K562 (cell line): ENCODE data around the gene FOXRED2. TPM values are rescaled to one million over a fixed set of nuclear protein-coding genes. Genes with fewer than 3 reads are reported as not detected.

Source experiments
- CHCHD3 ChIP-seq: fragments of 250-450 bp; sonication (Bioruptor Pico); IDR thresholded peaks from 2 replicates; pipeline ENCODE4 v2.1.2; 2022; ENCODE audit warnings: mild to moderate bottlenecking
- CREM ChIP-seq: IDR thresholded peaks from 2 replicates; pipeline ENCODE4 v1.6.1; 2014; ENCODE audit warnings: antibody characterized with exemption, low read depth
- ELF1 ChIP-seq: fragments of 200-800 bp; sonication (Bioruptor generic); IDR thresholded peaks from 2 replicates; pipeline ENCODE4 v1.6.1; 2016; ENCODE audit warnings: missing genetic modification characterization, missing compliant biosample characterization
- GATA2 ChIP-seq: sonication (generic); formaldehyde crosslinking; IDR thresholded peaks from 2 replicates; pipeline ENCODE4 v1.4.0; 2020; ENCODE audit warnings: mild to moderate bottlenecking, missing genetic modification reagents
- HNRNPH1 ChIP-seq: fragments of 200-400 bp; formaldehyde crosslinking; optimal IDR thresholded peaks from 2 replicates; pipeline ENCODE3; 2017; ENCODE audit warnings: low read depth, mild to moderate bottlenecking, low read length, moderate library complexity
- LCOR ChIP-seq: sonication (generic); formaldehyde crosslinking; IDR thresholded peaks from 2 replicates; pipeline ENCODE4 v1.8.0; 2022; ENCODE audit warnings: mild to moderate bottlenecking, missing genetic modification reagents
- MECOM ChIP-seq: fragments of 250-450 bp; sonication (Bioruptor Pico); IDR thresholded peaks from 2 replicates; pipeline ENCODE4 v1.8.0; 2022; ENCODE audit warnings: inconsistent platforms
- MTA1 ChIP-seq: fragments of 450-650 bp; IDR thresholded peaks from 2 replicates; pipeline ENCODE4 v1.6.1; 2017; ENCODE audit warnings: borderline replicate concordance
- NUFIP1 ChIP-seq: fragments of 450-650 bp; IDR thresholded peaks from 2 replicates; pipeline ENCODE4 v1.6.1; 2018; ENCODE audit not compliant: partially characterized antibody
- PHB2 ChIP-seq: fragments of 450-650 bp; IDR thresholded peaks from 2 replicates; pipeline ENCODE4 v1.6.1; 2017; ENCODE audit warnings: low read depth
- RAD51 ChIP-seq: fragments of 450-650 bp; IDR thresholded peaks from 2 replicates; pipeline ENCODE4 v1.7.1; 2016; ENCODE audit warnings: low read depth, mild to moderate bottlenecking, borderline replicate concordance
- SPI1 ChIP-seq: IDR thresholded peaks from 2 replicates; pipeline ENCODE4 v1.6.1; 2011; ENCODE audit warnings: low read depth, low read length, control low read depth, borderline replicate concordance
- TCFL5 ChIP-seq: fragments of 250-450 bp; sonication (Bioruptor Pico); conservative IDR thresholded peaks from 2 replicates; pipeline ENCODE4 v1.6.1; 2021; ENCODE audit warnings: mild to moderate bottlenecking, moderate library complexity, matching md5 sums
- TOE1 ChIP-seq, 2 experiments: fragments of 450-650 bp in 1 of 2; sonication (generic) in 1 of 2; formaldehyde crosslinking in 1 of 2; IDR thresholded peaks; 2 replicates each; pipeline versions ENCODE4 v1.7.1 to v1.8.0; 2016 to 2022; ENCODE audit warnings: borderline replicate concordance in 2 of 2, mild to moderate bottlenecking in 2 of 2, antibody characterized with exemption in 1 of 2, inconsistent platforms in 1 of 2, low read depth in 1 of 2, missing genetic modification reagents in 1 of 2, moderate library complexity in 1 of 2
- ZBTB17 ChIP-seq: fragments of 450-650 bp; formaldehyde crosslinking; IDR thresholded peaks from 2 replicates; pipeline ENCODE4 v1.4.0; 2020; ENCODE audit warnings: mild to moderate bottlenecking
- ZNF347 ChIP-seq: fragments of 450-650 bp; formaldehyde crosslinking; IDR thresholded peaks from 2 replicates; pipeline ENCODE4 v1.4.0; 2020; ENCODE audit warnings: low read depth, mild to moderate bottlenecking, moderate library complexity
- ZNF408 ChIP-seq: fragments of 250-450 bp; sonication (Bioruptor Pico); IDR thresholded peaks from 2 replicates; pipeline ENCODE4 v1.4.0; 2020; ENCODE audit warnings: low read depth, mild to moderate bottlenecking, moderate library complexity
- ZNF586 ChIP-seq: fragments of 450-650 bp; formaldehyde crosslinking; conservative IDR thresholded peaks from 2 replicates; pipeline ENCODE4 v1.4.0; 2020; ENCODE audit warnings: mild to moderate bottlenecking, moderate library complexity
- ZNF695 ChIP-seq: fragments of 450-650 bp; formaldehyde crosslinking; IDR thresholded peaks from 2 replicates; pipeline ENCODE4 v1.4.0; 2020; ENCODE audit warnings: mild to moderate bottlenecking, moderate library complexity
- polyA plus RNA-seq, 8 experiments: library from polyadenylated mRNA; depleted of rRNA in 4 of 8; stranded (reverse) in 5 of 8; unstranded in 3 of 8; fragments of >200 nt; fragmentation: Nextera tagmentation in 2 of 8; fragmentation: Illumina TruSeq in 1 of 8; extraction: Ambion mirVana in 2 of 8; extraction: Trizol in 1 of 8; gene quantifications; 2 replicates each; pipeline versions ENCODE4 v1.2.1 to v1.2.3, GENCODE V29; 2011 to 2014; ENCODE audit warnings: inconsistent platforms in 1 of 8, missing spikeins in 1 of 8
- total RNA-seq, 7 experiments: library from RNA; depleted of rRNA in 6 of 7; stranded (reverse); fragments of >200 nt in 6 of 7; fragmentation: Illumina TruSeq in 2 of 7; extraction: Trizol in 2 of 7; gene quantifications; 2 replicates each; pipeline versions ENCODE4 v1.2.1 to v1.2.3, GENCODE V29; 2011 to 2021; ENCODE audit warnings: low replicate concordance in 1 of 7
- TF ChIP-seq, protein P1 (sequence below): sonication (generic); formaldehyde crosslinking; IDR thresholded peaks from 2 replicates; pipeline ENCODE4 v1.8.0; 2022; ENCODE audit warnings: mild to moderate bottlenecking, missing genetic modification reagents
- TF ChIP-seq, protein P2 (sequence below): fragments of 200-400 bp; formaldehyde crosslinking; IDR thresholded peaks from 2 replicates; pipeline ENCODE4 v1.6.1; 2017; ENCODE audit warnings: mild to moderate bottlenecking, low read depth, low read length, moderate library complexity
- TF ChIP-seq, protein P3 (sequence below), 2 experiments: fragments of 450-650 bp; IDR thresholded peaks; 2 replicates each; pipeline ENCODE4 v1.6.1; 2016

FOXRED2 gene
- total and polyA plus RNA-seq, 9 of the 15 experiments (the other 6 are each of a cell fraction or from before 2014, with no cell fraction given): 2.8 to 48.4 (median 7.8) TPM

DNA sequence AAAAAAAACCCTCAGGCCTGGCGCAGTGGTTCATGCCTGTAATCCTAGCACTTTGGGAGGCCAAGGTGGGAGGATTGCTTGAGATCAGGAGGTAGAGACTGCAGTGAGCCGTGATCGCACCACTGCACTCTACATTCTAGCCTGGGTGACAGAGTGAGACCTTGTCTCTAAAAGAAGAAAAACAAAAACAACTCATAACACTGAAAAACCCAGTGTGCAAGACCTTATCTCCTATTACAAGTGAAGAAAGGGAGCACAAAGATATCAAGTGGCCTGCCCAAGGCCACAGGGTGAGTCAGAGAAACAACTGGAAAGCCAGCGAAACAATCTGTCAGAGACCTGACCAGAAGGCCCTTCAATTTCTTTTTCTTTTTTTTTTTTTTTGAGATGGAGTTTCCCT lies 27.9 kb downstream of the FOXRED2 start (continued):
- TF ChIP-seq SPI1 (no peak), CREM (peak; percentile 42; the same call in 1 of the 2 replicates), ZNF586 (CRISPR knock-in tag) (no peak), CHCHD3 (CRISPR knock-in tag) (no peak), NUFIP1 (no peak), ELF1 (tag) (no peak), ZBTB17 (CRISPR knock-in tag) (peak; percentile 63; the same call in 1 of the 2 replicates), PHB2 (no peak), TCFL5 (CRISPR knock-in tag) (no peak), TOE1 (IDR thresholded peaks at IDR 0.05; ENCODE audit: borderline replicate concordance) (no peak), TOE1 (CRISPR knock-in tag; IDR thresholded peaks at IDR 0.05; ENCODE audit: borderline replicate concordance, low read depth) (no peak), LCOR (CRISPR knock-in tag) (no peak), ZNF695 (CRISPR knock-in tag) (no peak), RAD51 (no peak), HNRNPH1 (no peak), GATA2 (CRISPR knock-in tag) (peak; percentile 68; the same call in 1 of the 2 replicates), MTA1 (0 out of 2 replicates have a peak, but pooled peaks have one; percentile 44), ZNF347 (CRISPR knock-in tag) (no peak), ZNF408 (CRISPR knock-in tag) (no peak), MECOM (no peak)
- TF ChIP-seq, protein P1, sequence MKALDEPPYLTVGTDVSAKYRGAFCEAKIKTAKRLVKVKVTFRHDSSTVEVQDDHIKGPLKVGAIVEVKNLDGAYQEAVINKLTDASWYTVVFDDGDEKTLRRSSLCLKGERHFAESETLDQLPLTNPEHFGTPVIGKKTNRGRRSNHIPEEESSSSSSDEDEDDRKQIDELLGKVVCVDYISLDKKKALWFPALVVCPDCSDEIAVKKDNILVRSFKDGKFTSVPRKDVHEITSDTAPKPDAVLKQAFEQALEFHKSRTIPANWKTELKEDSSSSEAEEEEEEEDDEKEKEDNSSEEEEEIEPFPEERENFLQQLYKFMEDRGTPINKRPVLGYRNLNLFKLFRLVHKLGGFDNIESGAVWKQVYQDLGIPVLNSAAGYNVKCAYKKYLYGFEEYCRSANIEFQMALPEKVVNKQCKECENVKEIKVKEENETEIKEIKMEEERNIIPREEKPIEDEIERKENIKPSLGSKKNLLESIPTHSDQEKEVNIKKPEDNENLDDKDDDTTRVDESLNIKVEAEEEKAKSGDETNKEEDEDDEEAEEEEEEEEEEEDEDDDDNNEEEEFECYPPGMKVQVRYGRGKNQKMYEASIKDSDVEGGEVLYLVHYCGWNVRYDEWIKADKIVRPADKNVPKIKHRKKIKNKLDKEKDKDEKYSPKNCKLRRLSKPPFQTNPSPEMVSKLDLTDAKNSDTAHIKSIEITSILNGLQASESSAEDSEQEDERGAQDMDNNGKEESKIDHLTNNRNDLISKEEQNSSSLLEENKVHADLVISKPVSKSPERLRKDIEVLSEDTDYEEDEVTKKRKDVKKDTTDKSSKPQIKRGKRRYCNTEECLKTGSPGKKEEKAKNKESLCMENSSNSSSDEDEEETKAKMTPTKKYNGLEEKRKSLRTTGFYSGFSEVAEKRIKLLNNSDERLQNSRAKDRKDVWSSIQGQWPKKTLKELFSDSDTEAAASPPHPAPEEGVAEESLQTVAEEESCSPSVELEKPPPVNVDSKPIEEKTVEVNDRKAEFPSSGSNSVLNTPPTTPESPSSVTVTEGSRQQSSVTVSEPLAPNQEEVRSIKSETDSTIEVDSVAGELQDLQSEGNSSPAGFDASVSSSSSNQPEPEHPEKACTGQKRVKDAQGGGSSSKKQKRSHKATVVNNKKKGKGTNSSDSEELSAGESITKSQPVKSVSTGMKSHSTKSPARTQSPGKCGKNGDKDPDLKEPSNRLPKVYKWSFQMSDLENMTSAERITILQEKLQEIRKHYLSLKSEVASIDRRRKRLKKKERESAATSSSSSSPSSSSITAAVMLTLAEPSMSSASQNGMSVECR: 0 out of 2 replicates have a peak, but pooled peaks have one; percentile 22
- TF ChIP-seq, protein P2, sequence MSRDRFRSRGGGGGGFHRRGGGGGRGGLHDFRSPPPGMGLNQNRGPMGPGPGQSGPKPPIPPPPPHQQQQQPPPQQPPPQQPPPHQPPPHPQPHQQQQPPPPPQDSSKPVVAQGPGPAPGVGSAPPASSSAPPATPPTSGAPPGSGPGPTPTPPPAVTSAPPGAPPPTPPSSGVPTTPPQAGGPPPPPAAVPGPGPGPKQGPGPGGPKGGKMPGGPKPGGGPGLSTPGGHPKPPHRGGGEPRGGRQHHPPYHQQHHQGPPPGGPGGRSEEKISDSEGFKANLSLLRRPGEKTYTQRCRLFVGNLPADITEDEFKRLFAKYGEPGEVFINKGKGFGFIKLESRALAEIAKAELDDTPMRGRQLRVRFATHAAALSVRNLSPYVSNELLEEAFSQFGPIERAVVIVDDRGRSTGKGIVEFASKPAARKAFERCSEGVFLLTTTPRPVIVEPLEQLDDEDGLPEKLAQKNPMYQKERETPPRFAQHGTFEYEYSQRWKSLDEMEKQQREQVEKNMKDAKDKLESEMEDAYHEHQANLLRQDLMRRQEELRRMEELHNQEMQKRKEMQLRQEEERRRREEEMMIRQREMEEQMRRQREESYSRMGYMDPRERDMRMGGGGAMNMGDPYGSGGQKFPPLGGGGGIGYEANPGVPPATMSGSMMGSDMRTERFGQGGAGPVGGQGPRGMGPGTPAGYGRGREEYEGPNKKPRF: no peak
- TF ChIP-seq, protein P3, sequence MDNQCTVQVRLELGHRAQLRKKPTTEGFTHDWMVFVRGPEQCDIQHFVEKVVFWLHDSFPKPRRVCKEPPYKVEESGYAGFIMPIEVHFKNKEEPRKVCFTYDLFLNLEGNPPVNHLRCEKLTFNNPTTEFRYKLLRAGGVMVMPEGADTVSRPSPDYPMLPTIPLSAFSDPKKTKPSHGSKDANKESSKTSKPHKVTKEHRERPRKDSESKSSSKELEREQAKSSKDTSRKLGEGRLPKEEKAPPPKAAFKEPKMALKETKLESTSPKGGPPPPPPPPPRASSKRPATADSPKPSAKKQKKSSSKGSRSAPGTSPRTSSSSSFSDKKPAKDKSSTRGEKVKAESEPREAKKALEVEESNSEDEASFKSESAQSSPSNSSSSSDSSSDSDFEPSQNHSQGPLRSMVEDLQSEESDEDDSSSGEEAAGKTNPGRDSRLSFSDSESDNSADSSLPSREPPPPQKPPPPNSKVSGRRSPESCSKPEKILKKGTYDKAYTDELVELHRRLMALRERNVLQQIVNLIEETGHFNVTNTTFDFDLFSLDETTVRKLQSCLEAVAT (IDR thresholded peaks at IDR 0.05): peak in 1 of 2 experiments; percentile 79; a peak in 1 of 4 replicates
